GM20000 (cell line): ENCODE measurements around the gene PRDM16.

Source experiments
- DNase-seq: peaks from one replicate; pipeline ENCODE4 v3.0.0; 2012; ENCODE audit warnings: low spot score
- TF ChIP-seq, protein P1 (sequence below): IDR thresholded peaks from 2 replicates; pipeline ENCODE4 v1.5.1; 2012; ENCODE audit warnings: mild to moderate bottlenecking, control low read depth; ENCODE audit errors: extremely low read depth, missing control alignments

PRDM16 gene

GRCh38 chr1:3287656-3288160 lies 218.7 kb downstream of the PRDM16 start:
- TF ChIP-seq, protein P1, sequence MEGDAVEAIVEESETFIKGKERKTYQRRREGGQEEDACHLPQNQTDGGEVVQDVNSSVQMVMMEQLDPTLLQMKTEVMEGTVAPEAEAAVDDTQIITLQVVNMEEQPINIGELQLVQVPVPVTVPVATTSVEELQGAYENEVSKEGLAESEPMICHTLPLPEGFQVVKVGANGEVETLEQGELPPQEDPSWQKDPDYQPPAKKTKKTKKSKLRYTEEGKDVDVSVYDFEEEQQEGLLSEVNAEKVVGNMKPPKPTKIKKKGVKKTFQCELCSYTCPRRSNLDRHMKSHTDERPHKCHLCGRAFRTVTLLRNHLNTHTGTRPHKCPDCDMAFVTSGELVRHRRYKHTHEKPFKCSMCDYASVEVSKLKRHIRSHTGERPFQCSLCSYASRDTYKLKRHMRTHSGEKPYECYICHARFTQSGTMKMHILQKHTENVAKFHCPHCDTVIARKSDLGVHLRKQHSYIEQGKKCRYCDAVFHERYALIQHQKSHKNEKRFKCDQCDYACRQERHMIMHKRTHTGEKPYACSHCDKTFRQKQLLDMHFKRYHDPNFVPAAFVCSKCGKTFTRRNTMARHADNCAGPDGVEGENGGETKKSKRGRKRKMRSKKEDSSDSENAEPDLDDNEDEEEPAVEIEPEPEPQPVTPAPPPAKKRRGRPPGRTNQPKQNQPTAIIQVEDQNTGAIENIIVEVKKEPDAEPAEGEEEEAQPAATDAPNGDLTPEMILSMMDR, result no peak
- DNase-seq, result no peak

DNA sequence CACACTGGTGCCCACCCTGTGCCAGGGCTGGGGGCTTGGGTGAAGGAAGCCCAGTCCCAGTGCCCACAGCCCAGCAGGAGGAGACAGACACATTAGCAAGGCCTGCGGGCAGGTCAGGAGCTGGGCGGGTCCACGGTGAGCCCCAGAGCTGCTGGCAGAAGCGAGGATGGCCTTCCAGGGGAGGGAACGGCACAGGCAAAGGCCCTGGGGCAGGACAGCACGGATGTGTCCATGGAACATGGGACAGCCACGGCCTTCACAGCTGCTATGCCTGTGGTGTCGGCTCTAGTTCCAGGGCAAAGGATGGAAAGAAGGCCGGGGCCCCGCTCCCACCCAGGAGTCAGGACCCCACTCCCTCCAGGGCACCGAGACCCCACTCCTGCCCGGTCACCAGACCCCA lies 220.5 kb downstream of the PRDM16 start:
- DNase-seq, result no peak
- TF ChIP-seq, protein P1, result no peak

DNA sequence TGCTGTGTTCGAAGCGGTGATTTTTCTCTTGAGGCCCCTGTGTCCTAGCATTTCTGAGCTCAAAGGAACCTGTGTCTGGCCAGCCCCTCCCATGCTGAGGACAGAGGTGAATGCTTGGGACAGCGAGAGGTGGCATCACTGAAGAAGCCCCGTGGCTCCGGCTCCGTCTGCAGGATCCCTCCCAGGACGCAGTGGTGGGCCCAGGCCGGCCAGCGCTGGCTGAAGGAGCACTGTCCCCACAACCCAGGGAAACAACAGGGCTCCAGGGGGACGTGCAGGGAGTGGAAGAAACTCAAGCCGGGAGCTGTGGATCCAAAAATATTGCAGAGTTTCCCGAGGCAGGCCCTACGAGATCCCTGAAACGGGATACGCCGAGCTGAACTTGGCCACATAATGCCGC lies 221.4 kb downstream of the PRDM16 start:
- TF ChIP-seq, protein P1, result no peak
- no peak for DNase-seq

- no peak for DNase-seq
- TF ChIP-seq, protein P1, result no peak
These were observed 221.9 kb downstream of the PRDM16 start for GRCh38 chr1:3290915-3291314.

- DNase-seq, result no peak
- TF ChIP-seq, protein P1, result no peak
These were observed 223.2 kb downstream of the PRDM16 start for GRCh38 chr1:3292051-3292722.

DNA sequence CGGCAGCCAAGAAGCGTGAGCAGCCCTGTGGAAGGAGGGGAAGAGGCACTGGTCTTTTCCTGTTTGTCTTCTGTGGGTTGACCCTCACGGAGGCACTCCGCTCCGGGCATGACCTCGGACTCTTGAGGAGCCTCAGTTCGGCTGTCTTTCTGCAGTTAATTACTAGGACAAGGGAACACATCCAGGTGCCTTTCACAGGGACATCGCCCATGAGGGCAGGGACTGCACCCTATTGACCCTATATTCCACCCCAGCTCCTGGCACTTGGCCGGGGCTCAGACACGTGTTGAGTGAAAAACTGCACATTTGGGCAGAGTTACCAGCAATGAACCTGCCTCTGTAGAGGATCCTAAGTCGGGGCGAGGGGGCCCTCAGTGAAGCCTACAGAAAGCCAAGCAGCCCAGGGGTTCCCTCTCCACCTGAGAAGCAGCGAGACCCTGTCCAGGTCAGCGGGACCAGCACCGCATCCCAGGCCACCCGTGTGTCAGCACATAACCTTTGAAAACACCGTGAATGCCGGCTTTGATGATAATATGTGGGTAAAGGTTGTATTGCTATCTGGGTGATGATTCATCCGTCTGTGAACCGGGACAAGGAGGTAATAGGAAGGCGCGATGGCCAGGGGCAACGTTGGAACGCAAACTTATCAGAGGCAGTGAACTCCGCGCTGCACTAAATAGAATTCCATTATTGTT lies 224.0 kb downstream of the PRDM16 start:
- no peak for DNase-seq
- TF ChIP-seq, protein P1, result no peak

DNA sequence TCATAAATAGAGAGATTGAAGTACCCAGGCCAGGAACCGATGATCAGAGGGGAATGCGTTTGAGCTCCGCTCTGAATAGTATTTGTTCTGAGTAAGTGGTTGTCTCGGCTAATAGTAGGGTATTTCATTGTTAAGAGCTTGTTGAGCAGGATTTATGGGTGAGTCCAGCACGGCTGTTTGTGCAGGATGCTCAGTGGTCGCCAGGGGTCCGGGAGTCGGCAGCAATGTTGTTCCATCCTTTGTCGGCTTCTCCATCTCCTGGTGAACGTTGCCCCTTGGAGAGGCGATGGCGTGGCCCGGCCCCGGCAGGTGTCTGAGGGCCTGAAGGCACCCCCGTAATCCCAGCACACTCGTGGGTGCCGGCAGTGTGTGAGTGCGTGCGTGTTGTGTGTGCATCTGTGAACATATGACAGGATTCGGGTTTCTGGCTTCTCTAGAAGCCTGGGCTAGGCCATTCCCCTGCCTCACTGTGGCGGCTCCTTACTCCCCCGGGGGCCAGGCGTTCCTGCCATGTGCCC lies 224.6 kb downstream of the PRDM16 start:
- TF ChIP-seq, protein P1, result no peak
- no peak for DNase-seq
